Immature natural killer cell (primary cell): ENCODE measurements around the gene CDKN2B. TPM values are rescaled to one million over a fixed set of nuclear protein-coding genes. Genes with fewer than 3 reads are reported as not detected.
"Not testable (repeated sequence)": the region's sequence is repeated elsewhere in the genome, so short reads cannot be mapped to it uniquely, and the experiment has no call there.

Source experiments
- DNase-seq, 3 donors: peaks; one replicate each; pipeline ENCODE4 v3.0.0; 2022; ENCODE audit warnings: mixed read lengths in 1 of 3
- H3K27ac Mint-ChIP-seq, 6 donors: one replicate each; pipeline ENCODE4 v1.8.0; 2020; ENCODE audit warnings: mixed read lengths in 6 of 6, mild to moderate bottlenecking in 5 of 6, inconsistent platforms in 4 of 6, moderate library complexity in 3 of 6
- H3K27me3 Mint-ChIP-seq, 3 donors: one replicate each; pipeline ENCODE4 v1.8.0; 2020 to 2021; ENCODE audit warnings: low read depth in 3 of 3, mild to moderate bottlenecking in 3 of 3, mixed read lengths in 3 of 3, moderate library complexity in 3 of 3, inconsistent platforms in 1 of 3
- H3K36me3 Mint-ChIP-seq, 3 donors: one replicate each; pipeline ENCODE4 v1.8.0; 2020; ENCODE audit warnings: mixed read lengths in 3 of 3, inconsistent platforms in 2 of 3, mild to moderate bottlenecking in 2 of 3
- H3K4me1 Mint-ChIP-seq, 2 donors: one replicate each; pipeline ENCODE4 v1.8.0; 2020; ENCODE audit warnings: inconsistent platforms in 2 of 2, mild to moderate bottlenecking in 2 of 2, mixed read lengths in 2 of 2, moderate library complexity in 1 of 2
- H3K4me3 Mint-ChIP-seq, 5 donors: one replicate each; pipeline ENCODE4 v1.8.0; 2020; ENCODE audit warnings: mild to moderate bottlenecking in 5 of 5, mixed read lengths in 5 of 5, inconsistent platforms in 3 of 5, moderate library complexity in 3 of 5
- H3K9me3 Mint-ChIP-seq, 6 donors: one replicate each; pipeline ENCODE4 v1.8.0; 2020; ENCODE audit warnings: mild to moderate bottlenecking in 6 of 6, mixed read lengths in 6 of 6, inconsistent platforms in 4 of 6, moderate library complexity in 3 of 6
- polyA plus RNA-seq, 3 donors: library from polyadenylated mRNA; unstranded; fragments of 300-500 nt; fragmentation: Illumina TruSeq; gene quantifications; one replicate each; pipeline ENCODE4 v1.2.3, GENCODE V29; 2021

CDKN2B gene
- polyA plus RNA-seq: under 1 TPM in 2 of 3 donors, not detected in 1; 0.40 to 0.50 TPM

- Mint-ChIP-seq H3K27me3 (peaks cover 18 to 37% (median 36%) of the 10 kb centered on the region in 3 donors), H3K36me3 (peaks cover 0 to 4% (median 0%) of the 10 kb centered on the region in 3 donors), H3K4me1 (peaks cover 21 to 26% of the 10 kb centered on the region in 2 donors), H3K4me3 (peak within 1 kb of the TSS; percentile 81 to 91 (median 87)), H3K27ac (no peak within 1 kb of the TSS), H3K9me3 (no peaks in the 10 kb centered on the region)
- DNase-seq: peak; percentile 59 to 76 (median 62)
Observed at GRCh38 chr9:22008717-22009505, at the start of gene CDKN2B. Gene CDKN2B (minus strand): TSS chr9:22009305. CDS start chr9:22008953, 352 bp downstream.

- H3K9me3 Mint-ChIP-seq, H3K4me1 Mint-ChIP-seq, H3K4me3 Mint-ChIP-seq, H3K36me3 Mint-ChIP-seq, H3K27ac Mint-ChIP-seq, H3K27me3 Mint-ChIP-seq, DNase-seq: not testable (repeated sequence)
Observed at GRCh38 chr9:22057972-22058371, 48.9 kb upstream of the CDKN2B start.

GRCh38 chr9:22056402-22056801, 47.3 kb upstream of the CDKN2B start:
- no peak overlapping the region for H3K27ac Mint-ChIP-seq
- peaks cover 3 to 9% of the 10 kb centered on the region in 2 donors for H3K4me1 Mint-ChIP-seq
- peaks cover 0 to 10% (median 8%) of the 10 kb centered on the region in 3 donors for H3K36me3 Mint-ChIP-seq
- no peaks in the 10 kb centered on the region for H3K9me3 Mint-ChIP-seq
- no peak for DNase-seq
- no peak overlapping the region for H3K4me3 Mint-ChIP-seq
- H3K27me3 Mint-ChIP-seq: peaks cover 0 to 3% (median 0%) of the 10 kb centered on the region in 3 donors

- Mint-ChIP-seq H3K9me3 (no peaks in the 10 kb centered on the region), H3K4me1 (peaks cover 14 to 18% of the 10 kb centered on the region in 2 donors), H3K27me3 (peaks cover 0 to 3% (median 0%) of the 10 kb centered on the region in 3 donors), H3K4me3 (no peak overlapping the region), H3K36me3 (peaks cover 0 to 10% (median 8%) of the 10 kb centered on the region in 3 donors), H3K27ac (no peak overlapping the region)
- no peak for DNase-seq
Observed at GRCh38 chr9:22055090-22055489, 46.0 kb upstream of the CDKN2B start.

GRCh38 chr9:22054529-22054928, 45.4 kb upstream of the CDKN2B start:
- H3K36me3 Mint-ChIP-seq: peaks cover 0 to 10% (median 8%) of the 10 kb centered on the region in 3 donors
- DNase-seq: no peak
- peaks cover 14 to 18% of the 10 kb centered on the region in 2 donors for H3K4me1 Mint-ChIP-seq
- H3K27ac Mint-ChIP-seq: no peak overlapping the region
- peaks cover 0 to 3% (median 0%) of the 10 kb centered on the region in 3 donors for H3K27me3 Mint-ChIP-seq
- H3K9me3 Mint-ChIP-seq: no peaks in the 10 kb centered on the region
- no peak overlapping the region for H3K4me3 Mint-ChIP-seq

- H3K4me1 Mint-ChIP-seq: peaks cover 14 to 18% of the 10 kb centered on the region in 2 donors
- no peak for DNase-seq
- peaks cover 0 to 3% (median 0%) of the 10 kb centered on the region in 3 donors for H3K27me3 Mint-ChIP-seq
- H3K9me3 Mint-ChIP-seq: no peaks in the 10 kb centered on the region
- H3K27ac Mint-ChIP-seq: no peak overlapping the region
- H3K4me3 Mint-ChIP-seq: no peak overlapping the region
- peaks cover 0 to 10% (median 8%) of the 10 kb centered on the region in 3 donors for H3K36me3 Mint-ChIP-seq
Observed at GRCh38 chr9:22054076-22054475, 45.0 kb upstream of the CDKN2B start.

- Mint-ChIP-seq H3K27ac (no peak overlapping the region), H3K4me1 (peaks cover 14 to 18% of the 10 kb centered on the region in 2 donors), H3K4me3 (no peak overlapping the region), H3K36me3 (peaks cover 0 to 8% (median 8%) of the 10 kb centered on the region in 3 donors), H3K9me3 (no peaks in the 10 kb centered on the region), H3K27me3 (peaks cover 0 to 5% (median 3%) of the 10 kb centered on the region in 3 donors)
- DNase-seq: no peak
Observed at GRCh38 chr9:22053178-22053577, 44.1 kb upstream of the CDKN2B start.

GRCh38 chr9:22052376-22052945, 43.4 kb upstream of the CDKN2B start:
- no peak for DNase-seq
- Mint-ChIP-seq H3K4me3 (no peak overlapping the region), H3K9me3 (no peaks in the 10 kb centered on the region), H3K27me3 (peaks cover 0 to 5% (median 4%) of the 10 kb centered on the region in 3 donors), H3K36me3 (peaks cover 0 to 8% (median 6%) of the 10 kb centered on the region in 3 donors), H3K4me1 (peaks cover 14 to 18% of the 10 kb centered on the region in 2 donors), H3K27ac (no peak overlapping the region)

GRCh38 chr9:22050924-22051323, 41.8 kb upstream of the CDKN2B start:
- Mint-ChIP-seq H3K4me1 (peaks cover 14 to 18% of the 10 kb centered on the region in 2 donors), H3K36me3 (peaks cover 0 to 3% (median 0%) of the 10 kb centered on the region in 3 donors), H3K4me3 (peak overlapping the region; percentile 61 to 75 (median 67)), H3K27me3 (peaks cover 0 to 5% (median 4%) of the 10 kb centered on the region in 3 donors), H3K27ac (peak overlapping the region; percentile 54 to 84 (median 78)), H3K9me3 (no peaks in the 10 kb centered on the region)
- peak; percentile 16 to 32 (median 23) for DNase-seq

- peaks cover 0 to 7% (median 3%) of the 10 kb centered on the region in 3 donors for H3K27me3 Mint-ChIP-seq
- no peaks in the 10 kb centered on the region for H3K36me3 Mint-ChIP-seq
- no peak for DNase-seq
- H3K4me3 Mint-ChIP-seq: no peak overlapping the region
- H3K4me1 Mint-ChIP-seq: peaks cover 14 to 18% of the 10 kb centered on the region in 2 donors
- H3K9me3 Mint-ChIP-seq: no peaks in the 10 kb centered on the region
- no peak overlapping the region for H3K27ac Mint-ChIP-seq
Observed at GRCh38 chr9:22049411-22049810, 40.3 kb upstream of the CDKN2B start.

- H3K36me3 Mint-ChIP-seq: no peaks in the 10 kb centered on the region
- no peak overlapping the region for H3K27ac Mint-ChIP-seq
- no peaks in the 10 kb centered on the region for H3K9me3 Mint-ChIP-seq
- no peak for DNase-seq
- peaks cover 0 to 7% (median 3%) of the 10 kb centered on the region in 3 donors for H3K27me3 Mint-ChIP-seq
- H3K4me3 Mint-ChIP-seq: no peak overlapping the region
- peaks cover 14 to 18% of the 10 kb centered on the region in 2 donors for H3K4me1 Mint-ChIP-seq
Observed at GRCh38 chr9:22047596-22047995, 38.5 kb upstream of the CDKN2B start.

- Mint-ChIP-seq H3K27me3 (peaks cover 0 to 7% (median 3%) of the 10 kb centered on the region in 3 donors), H3K4me1 (peaks cover 9 to 11% of the 10 kb centered on the region in 2 donors), H3K4me3 (no peak overlapping the region), H3K9me3 (no peaks in the 10 kb centered on the region), H3K27ac (no peak overlapping the region), H3K36me3 (no peaks in the 10 kb centered on the region)
- DNase-seq: no peak
Observed at GRCh38 chr9:22046243-22046885, 37.3 kb upstream of the CDKN2B start.

GRCh38 chr9:22045423-22045822, 36.3 kb upstream of the CDKN2B start:
- H3K9me3 Mint-ChIP-seq: no peaks in the 10 kb centered on the region
- DNase-seq: no peak
- no peak overlapping the region for H3K27ac Mint-ChIP-seq
- peaks cover 0 to 2% of the 10 kb centered on the region in 2 donors for H3K4me1 Mint-ChIP-seq
- H3K36me3 Mint-ChIP-seq: no peaks in the 10 kb centered on the region
- H3K4me3 Mint-ChIP-seq: no peak overlapping the region
- H3K27me3 Mint-ChIP-seq: peaks cover 0 to 7% (median 3%) of the 10 kb centered on the region in 3 donors

GRCh38 chr9:22044583-22044982, 35.5 kb upstream of the CDKN2B start:
- no peak for DNase-seq
- Mint-ChIP-seq H3K27me3 (peaks cover 0 to 7% (median 3%) of the 10 kb centered on the region in 3 donors), H3K4me3 (no peak overlapping the region), H3K27ac (no peak overlapping the region), H3K4me1 (no peaks in the 10 kb centered on the region), H3K9me3 (no peaks in the 10 kb centered on the region), H3K36me3 (no peaks in the 10 kb centered on the region)
